HG02885 (cell line): ENCODE data around the gene NTSR1.

Source experiments
- ATAC-seq: cut with Tn5 transposase; IDR thresholded peaks from one replicate; pipeline ENCODE4 v1.9.1; 2021; ENCODE audit warnings: mild to moderate bottlenecking; ENCODE audit not compliant: unreplicated experiment, poor library complexity

The NTSR1 gene

DNA sequence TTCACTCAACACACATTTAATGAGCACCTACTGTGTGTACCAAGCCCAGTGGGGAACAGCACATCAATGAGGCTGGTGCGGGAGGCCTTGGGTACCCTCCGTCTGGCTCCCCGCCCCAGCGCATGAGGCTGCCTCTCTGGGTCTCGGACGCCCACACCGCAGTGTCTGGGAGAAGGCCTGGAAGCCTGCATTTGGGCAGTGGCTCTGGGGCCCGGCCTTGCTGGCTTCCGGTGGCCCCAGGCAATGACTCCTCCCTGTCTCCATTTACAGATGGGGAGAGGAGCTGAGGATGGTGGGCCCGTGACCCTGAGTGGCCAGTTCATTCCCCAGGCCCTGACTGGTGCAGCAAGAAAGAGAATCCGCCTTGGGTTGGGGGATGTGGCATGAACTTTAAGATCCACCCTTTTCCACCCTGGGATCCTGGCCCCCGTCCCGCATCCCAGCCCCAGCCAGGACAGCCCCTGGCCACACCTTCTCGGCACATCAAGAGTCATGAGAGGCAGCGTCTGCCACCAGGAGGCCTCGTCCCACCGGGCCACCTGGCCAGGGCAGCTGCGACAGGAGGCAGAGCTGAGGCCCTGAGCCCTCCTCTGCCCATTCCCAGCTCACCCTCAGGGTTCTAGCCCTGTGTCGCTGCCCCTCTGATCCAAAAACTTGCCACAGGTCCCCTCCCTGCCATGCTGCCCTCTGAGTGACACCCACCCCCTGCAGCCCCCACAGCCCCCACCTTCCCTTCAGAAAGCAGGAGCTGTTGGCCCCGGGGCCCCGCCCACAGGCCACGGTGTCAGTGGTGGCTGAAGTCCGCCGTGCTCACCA lies 70.2 kb downstream of the NTSR1 start:
- no peak for ATAC-seq

DNA sequence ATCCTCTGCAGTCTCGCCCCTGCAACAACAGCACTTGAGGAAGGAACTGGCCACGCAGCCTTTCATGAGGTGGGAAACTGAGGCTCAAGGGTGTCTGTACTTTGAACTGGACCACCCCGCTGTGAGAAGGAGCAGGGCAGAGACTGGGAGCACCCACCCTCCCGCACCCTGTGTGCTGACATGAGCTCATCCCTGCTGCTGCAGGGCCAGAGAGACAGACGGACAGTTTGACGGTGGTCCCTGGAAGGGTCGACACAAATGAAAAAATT lies 70.7 kb downstream of the NTSR1 start:
- no peak for ATAC-seq

DNA sequence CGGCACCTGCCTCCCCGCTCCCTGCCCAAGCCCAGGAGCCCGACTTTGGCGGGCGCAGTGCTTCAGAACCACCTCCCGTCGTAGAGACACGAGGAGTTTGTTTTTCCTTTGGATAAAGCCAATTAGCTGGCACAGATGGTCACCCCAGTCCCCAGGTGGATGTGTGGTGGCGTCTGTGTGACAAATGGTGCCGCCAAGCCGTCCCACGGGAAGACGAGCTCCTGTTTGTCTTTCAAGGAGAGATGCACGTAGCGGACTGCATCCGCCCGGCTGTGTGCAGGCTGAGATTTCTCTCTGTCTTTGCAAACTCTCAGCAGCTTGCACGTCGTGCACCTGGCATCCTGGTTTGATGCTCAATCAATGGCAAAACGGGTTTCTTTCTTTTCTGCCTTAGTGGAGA lies 71.6 kb downstream of the NTSR1 start:
- ATAC-seq: no peak

DNA sequence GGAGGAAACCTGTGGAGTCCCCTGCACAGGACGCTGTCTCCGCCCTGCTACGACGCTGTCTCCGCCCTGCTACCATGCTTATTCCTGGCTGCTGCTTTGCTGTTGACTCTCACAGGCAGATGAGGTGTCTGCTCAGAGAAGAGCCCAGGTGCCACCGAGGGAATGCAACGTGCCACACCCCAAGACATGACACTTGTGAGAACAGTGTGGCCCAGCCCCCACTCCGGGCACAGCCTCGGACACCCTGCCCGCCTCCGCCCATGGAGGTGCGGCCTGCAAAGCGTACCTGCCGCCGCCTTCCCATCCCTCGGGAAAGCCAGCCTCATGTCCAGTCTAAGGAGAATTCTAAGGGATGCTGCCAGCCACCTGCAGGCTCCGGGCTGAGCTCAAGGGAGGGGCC lies 72.1 kb downstream of the NTSR1 start:
- ATAC-seq: no peak

DNA sequence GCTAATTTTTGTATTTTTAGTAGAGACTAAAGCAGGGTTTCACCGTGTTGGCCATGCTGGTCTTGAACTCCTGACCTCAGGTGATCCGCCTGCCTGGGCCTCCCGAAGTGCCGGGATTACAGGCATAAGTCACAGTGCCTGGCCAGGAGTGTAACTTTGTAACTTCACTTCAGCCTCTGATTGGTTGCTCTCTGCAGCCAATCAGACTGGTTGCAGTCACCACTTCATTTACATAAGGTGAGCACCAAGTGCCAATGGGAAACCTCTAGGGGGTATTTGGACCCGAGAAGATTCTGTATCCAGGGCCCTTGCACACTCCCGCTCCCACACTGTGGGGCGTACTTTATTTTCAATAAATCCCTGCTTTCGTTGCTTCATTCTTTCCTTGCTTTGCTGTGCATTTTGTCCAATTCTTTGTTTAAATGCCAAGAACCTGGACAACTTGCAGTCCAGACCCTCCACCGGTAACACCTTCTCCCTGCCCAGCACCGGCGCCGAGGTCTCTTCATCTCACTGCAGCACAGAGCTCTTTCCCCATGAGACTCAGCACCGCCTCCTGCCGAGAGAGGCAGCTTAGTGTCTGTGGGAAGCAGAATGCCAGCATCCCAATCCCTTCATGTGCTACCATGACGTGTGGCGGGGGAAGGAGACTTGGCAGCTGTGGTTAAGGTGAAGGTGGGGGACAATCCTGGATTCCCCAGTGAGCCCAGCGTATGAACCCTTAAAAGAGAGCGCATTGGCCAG lies 73.7 kb downstream of the NTSR1 start:
- no peak for ATAC-seq

DNA sequence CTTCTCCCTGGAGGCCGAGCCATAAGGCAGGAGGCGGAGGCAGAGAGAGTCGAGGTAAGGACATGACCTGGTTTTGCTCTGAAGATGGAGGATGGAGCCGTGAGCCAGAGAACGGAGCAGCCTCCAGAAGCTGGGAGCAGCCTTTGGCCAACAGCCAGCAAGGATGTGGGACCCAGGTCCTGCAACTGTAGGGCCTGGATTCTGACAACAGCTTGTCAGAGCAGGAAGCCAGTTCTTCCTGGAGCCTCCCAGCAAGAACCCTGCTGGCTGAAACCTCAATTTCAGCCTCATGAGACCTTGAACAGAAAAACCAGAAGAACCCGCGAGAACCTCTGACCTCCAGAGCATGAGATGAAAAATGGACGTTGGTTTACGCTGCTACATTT lies 74.2 kb downstream of the NTSR1 start:
- no peak for ATAC-seq

DNA sequence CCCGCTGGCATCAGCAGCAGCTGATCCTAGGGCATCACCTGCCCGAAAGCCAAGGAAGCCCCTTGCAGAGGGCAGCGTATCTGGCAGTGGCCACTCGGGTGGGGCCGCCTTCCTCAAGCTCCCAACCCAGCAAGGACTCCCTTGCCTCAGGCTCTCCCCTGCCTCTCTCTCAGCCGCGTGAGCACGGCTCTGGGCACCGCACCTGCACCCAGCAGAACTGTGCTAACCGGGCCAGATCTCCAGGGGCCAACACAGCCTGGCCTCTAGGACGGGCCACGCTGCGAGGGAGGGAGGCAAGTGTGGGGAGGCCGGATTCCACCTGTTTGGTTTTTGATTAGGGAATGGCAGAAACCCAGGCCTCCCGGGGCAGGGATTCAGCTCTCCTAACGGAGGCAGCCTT lies 75.9 kb downstream of the NTSR1 start:
- no peak for ATAC-seq

DNA sequence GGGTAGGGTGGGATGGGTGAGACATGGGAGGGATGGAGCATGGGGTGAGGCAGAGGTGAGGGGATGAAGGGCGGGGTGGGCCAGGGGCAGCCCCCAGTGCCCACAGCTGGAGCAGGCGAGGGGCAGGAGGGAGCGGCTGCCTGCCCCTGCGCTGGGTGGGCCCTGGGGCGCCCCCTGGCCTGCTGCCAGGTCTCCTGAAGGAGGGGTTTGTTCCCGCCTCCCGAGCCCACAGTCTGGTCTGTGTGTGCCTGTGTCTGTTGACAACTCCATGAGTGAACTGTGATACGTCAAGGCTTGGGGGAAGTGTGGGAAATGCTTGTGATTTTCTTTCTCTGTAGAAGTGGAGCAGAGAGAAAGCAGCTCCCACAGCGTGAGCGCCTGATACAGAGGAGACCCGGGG lies 76.8 kb downstream of the NTSR1 start:
- no peak for ATAC-seq

DNA sequence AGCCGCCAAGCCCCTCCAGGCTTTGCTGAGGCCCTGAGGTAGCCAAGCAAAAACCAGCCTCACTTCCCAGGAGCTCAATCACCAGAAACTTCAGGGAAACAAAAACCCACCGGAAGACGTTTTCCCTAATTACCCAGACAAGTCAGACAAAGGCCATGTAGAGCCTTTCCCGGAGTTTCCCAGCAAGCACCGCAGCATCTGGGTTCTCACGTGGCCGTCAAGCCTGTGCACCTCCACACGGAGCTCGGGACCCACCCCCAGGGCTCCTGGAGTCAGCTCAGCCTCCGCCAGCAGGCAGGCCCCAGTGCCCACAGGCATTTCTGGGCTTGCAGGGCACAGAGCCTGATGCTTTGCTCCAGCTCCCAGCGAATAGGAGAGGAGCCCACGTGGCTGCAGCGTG lies 77.5 kb downstream of the NTSR1 start:
- no peak for ATAC-seq

DNA sequence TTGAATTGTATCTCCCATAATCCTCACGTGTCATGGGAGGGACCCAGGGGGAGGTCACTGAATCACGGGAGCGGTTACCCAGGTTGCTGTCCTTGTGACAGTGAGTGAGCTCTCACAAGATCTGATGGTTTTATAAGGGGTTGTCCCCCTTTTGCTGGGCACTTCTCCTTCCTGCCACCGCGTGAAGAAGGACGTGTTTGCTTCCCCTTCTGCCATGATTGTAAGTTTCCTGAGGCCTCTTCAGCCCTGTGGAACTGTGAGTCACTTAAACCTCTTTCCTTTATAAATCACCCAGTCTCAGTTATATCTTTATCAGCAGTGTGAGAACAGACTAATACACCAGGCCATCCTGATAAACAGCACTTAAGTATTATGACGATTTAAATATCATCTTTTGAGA lies 78.7 kb downstream of the NTSR1 start:
- ATAC-seq: no peak

DNA sequence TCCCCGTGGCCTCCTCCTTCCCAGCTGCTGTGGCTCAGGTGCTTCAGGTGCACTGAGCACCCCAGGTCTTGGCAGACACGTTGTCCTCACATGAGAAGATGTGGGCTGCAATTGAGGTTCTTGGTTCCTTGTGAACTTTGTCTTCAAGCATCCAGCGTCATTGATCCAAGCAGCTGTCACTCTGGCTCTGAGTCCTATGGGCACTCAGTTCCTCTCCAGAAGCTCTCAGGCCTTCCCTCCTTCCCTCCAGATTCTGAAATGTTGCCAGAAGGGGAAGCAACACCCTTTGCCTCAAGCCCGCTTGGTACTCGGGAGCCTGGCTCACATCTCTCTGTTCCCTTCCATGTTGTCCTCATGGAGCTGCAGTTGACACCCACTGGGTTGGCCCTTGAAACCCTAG lies 79.2 kb downstream of the NTSR1 start:
- ATAC-seq: no peak

DNA sequence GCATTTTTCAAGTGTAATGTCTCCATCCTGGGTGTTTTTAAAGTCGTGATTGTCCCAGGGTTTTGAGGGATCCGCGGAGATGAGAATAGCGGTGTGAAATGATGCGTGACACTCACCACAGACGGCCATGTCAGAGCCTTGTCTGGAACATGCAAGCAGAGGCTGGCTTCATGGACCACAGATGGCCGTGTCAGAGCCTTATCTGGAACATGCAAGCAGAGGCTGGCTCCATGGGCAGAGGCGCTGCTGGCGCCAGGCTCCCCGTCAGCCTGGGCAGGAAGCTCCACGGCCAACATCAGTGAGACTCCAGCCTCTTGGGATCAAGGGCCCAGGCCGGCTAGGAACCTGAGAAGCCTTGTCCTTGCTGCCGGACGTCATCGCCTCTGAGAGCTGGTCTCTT lies 80.0 kb downstream of the NTSR1 start:
- no peak for ATAC-seq

DNA sequence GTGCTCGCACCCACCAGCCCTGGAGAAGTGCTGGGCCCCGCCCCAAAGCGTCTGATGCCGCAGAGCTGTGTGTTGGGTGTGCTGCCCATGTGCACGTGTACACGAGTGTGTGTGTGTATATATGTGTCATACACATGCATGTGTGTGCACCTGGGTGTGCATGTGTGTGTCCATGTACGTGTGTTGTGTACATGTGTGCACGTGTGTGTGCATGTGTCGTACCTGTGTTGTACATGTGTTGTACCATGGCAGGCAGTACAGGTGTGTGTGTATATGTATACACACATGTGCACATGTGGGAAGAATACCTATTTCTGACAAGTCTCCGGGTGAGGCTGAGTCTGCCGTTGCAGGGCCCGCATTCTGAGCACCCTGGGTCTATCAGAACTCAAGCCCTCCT lies 81.4 kb downstream of the NTSR1 start:
- no peak for ATAC-seq

DNA sequence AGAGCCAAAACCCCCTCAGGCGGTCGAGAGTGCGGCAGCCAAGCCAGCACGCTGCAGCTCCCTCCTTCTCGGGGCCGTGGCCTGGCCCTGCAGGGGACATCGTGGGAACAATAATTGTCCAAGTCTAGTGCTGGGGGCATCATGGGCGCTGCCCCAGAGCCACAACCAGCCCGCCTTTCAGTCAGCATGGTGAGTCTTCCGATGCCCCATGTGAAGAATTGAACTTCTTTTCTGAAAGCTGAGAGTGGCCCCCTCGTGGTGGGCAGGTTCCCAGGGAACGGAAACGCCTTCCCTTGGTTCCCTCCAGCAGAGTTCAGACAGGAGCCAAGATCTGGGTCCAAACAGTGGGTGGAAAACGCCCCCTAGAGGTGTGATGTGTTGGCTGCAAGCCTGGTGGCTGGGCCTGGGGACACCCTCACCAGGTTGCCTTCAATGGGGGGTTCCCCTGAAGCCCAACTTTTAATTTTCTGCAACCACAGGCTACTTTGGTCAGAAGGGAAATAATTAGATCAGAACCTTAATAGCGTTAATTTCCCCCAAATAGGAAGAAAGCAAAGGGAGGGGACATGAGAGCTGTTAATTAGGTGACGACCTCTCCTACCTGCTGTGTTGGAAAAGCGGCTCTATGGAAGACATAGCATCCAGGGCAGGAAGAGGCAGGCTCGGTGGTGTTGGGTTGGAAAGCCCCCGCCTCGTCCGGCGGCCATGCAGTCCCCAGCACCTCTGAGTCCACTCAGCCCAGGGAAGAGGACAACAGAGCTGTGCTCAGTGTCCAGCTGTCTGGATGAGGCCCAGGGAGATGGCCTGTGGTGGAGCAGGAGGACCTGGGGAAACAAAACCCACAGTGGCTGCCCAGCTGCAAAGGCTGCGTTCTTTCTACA lies 82.9 kb downstream of the NTSR1 start:
- ATAC-seq: no peak

DNA sequence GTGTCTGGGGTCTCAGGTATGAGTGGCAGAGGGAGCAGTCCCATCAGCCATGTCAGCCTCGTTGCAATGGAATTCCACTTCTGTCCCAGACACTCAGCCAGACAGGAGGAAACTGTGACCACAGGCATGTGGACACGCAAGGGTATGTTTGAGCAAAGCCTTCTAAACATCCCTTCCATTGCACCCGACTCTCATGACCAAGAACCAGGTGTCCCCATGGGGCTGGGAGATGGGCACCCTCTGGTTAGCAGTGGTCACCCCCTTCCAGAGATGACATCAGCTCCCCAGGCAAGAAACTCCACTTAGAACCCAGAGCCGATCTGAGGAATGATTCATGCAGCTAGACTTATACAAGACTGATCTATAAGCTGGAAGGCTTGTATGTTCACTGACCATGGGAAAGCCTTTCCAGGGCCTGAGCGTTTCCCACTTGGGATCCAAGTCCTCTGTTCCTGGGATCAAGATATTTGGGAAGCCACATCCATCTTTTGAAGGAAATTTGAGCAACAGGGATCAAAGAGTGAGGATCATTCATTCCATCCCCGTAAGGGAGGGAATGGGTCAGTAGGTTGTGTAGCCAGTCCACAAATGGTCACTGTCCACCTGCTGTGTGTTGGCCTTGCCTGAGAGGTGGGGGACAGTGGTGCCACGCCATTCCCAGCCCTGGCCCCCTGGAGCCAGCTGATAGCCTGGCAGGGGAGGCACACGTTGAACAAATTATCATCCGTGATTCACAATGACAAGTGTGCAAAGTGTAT lies 83.7 kb downstream of the NTSR1 start:
- no peak for ATAC-seq

DNA sequence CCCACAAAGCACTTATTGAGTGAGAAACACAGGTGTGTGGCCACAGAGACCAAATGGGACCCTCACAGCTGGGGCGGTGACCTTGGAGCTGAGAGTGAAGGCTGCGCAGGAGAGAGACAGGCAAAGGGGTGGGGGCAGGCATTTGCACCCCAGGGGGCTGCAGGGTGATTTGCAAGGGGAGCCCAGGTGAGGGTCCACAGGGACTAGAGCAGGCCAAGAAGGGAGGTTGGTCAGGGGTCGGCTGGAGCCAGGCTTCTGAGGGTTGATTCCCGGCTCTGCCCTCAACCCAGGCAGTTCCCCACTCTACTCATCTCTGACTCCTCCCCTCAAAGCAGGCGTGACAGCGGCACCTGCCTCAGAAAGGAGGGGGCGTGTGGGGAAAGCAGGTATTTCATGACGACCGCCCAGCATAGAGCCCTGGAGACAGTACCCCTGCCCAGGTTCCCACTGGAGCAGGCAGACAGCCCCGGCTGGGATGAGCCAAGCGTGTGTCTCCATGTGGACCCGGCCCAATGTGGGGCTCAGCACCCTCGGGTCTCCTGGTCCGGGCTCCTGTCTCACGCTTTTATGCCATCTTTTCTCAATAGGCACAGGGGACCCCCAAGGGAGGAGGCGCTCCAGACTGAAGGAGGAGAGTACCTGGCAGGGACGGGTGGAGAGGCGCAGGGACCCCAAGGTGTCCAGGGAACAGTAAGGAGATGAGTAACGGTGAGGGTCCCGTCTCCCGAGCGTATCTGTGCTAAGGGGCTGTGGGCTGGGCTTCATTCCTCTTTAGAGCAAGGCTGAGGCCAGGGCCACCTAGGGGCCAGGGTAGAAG lies 84.5 kb downstream of the NTSR1 start:
- ATAC-seq: no peak

DNA sequence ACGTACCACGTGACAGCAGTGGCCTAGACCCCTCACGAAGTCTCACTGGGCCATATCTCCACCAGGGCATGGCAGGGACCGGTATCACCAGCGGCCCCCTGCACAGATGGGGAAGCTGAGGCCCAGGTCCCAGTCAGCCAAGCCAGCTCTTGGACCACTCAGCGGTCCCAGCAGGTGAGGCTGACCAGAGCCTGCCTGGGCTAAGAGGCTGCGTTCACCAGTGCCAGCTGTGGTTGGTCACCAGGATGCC lies 85.0 kb downstream of the NTSR1 start:
- no peak for ATAC-seq

DNA sequence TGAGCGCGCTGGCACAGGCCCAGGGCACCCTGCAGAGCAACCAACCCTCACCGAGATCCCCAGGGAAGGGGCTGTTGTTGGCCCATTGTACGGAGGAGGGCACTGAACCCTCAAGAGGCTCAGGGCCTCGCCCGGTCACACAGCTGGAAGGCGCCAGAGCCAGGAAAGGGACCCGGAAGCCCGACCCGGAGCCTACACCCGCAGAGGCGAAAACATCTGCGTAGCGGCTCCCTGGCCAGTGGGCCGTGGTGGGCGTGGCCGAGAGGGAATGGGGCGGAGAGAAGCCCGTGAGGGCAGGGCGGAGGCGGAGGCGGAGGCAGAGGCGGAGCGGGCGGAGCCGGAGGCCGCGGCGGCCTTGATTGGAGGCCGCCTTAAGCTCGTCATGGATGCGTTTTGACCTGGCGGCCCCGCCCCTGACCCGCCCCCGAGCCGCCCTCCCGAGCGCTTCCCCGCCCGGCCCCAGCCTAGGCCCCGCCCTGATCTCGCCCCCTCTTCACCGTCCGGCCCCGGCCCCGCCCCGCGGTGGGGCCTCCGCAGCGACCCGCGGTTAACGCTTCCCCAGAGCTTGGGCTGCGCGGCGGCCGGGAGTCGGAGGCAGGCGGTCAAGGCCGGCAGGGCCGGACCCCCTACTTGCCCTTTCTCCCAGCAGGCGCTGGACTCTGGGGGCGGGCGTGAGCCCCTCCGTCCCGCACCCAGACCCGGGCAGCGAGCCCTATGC lies 85.5 kb downstream of the NTSR1 start:
- peak; percentile 75 for ATAC-seq

DNA sequence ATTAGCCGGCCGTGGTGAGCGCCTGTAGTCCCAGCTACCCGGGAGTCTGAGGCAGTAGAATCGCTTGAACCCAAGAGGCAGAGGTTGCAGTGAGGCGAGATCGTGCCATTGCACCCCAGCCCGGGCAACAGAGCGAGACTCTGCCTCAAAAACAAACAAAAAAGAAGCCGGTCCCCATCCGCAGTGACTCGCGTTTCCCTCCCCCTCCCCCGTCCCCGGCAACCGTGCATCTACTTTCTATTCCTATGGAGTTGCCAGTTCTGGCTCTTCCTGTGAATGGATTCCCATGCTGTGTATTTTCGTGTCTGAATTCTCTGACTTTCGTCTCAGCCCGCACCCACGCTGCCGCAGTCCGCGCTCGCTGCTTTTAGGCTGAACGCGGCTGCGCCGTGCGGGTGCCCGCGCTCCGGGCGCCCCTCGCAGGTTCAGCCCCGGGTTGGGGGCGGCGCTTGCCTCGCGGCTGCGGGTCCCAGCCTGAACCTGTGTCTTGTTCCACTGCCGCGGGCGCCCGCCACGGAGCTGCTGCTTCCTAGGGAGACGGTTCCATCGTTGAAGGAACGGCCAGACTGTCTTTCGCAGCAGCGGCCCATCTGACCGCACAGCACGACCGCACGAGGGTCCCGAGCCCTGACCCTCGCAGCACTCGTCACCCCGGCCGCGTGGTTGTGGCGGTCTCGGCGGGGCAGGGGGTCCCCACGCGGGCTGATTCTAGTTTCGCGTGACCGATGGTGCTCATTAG lies 86.6 kb downstream of the NTSR1 start:
- ATAC-seq: no peak
